ENCODE results near the gene C3orf52.

The C3orf52 gene

DNA sequence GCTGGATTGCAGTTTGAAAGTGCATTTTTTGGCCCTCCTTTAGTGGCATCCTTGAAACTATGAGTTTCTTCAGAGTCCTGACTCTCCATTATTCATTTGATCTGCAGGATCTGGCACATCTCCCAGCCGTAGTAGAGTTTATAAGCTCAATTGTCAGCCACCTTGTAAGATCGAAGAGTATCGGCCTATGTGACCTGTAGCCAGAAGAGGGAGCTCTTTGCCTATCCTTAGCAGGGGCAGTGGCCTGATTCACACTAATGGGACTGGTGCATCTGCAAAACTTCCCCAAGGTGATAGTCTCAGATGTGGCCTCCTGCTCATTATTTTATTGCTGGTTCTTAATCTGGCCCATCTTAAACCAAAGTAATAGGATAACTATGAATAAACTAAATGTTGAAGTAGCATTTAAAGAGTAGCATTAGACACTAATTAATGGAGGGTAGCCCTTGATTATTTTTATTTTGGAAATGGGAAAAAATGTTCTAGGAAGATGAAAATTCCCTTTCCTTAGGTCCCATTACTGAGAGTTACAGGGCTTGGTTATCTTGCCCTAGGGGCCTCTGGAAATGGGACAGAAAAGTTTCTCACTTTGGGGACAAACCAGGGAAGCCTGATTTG is 25.7 kb downstream of the C3orf52 start:
- TF ChIP-seq, protein P1, sequence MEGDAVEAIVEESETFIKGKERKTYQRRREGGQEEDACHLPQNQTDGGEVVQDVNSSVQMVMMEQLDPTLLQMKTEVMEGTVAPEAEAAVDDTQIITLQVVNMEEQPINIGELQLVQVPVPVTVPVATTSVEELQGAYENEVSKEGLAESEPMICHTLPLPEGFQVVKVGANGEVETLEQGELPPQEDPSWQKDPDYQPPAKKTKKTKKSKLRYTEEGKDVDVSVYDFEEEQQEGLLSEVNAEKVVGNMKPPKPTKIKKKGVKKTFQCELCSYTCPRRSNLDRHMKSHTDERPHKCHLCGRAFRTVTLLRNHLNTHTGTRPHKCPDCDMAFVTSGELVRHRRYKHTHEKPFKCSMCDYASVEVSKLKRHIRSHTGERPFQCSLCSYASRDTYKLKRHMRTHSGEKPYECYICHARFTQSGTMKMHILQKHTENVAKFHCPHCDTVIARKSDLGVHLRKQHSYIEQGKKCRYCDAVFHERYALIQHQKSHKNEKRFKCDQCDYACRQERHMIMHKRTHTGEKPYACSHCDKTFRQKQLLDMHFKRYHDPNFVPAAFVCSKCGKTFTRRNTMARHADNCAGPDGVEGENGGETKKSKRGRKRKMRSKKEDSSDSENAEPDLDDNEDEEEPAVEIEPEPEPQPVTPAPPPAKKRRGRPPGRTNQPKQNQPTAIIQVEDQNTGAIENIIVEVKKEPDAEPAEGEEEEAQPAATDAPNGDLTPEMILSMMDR (IDR thresholded peaks at IDR 0.05; ENCODE audit: insufficient read depth, low read length, poor library complexity, severe bottlenecking) = peak; percentile 85
- H3K36me3 ChIP-seq (ENCODE audit: control insufficient read depth, insufficient read depth, low read length) = no peaks in the 10 kb centered on the region
- DNase-seq (ENCODE audit: extremely low read depth, insufficient read length) = peak; percentile 61
- H3K27me3 ChIP-seq (replicated peaks; ENCODE audit: control insufficient read depth, insufficient read depth, low read length) = no peaks in the 10 kb centered on the region
- no peak overlapping the region for H3K4me3 ChIP-seq (replicated peaks; ENCODE audit: low read depth, low read length)

DNA sequence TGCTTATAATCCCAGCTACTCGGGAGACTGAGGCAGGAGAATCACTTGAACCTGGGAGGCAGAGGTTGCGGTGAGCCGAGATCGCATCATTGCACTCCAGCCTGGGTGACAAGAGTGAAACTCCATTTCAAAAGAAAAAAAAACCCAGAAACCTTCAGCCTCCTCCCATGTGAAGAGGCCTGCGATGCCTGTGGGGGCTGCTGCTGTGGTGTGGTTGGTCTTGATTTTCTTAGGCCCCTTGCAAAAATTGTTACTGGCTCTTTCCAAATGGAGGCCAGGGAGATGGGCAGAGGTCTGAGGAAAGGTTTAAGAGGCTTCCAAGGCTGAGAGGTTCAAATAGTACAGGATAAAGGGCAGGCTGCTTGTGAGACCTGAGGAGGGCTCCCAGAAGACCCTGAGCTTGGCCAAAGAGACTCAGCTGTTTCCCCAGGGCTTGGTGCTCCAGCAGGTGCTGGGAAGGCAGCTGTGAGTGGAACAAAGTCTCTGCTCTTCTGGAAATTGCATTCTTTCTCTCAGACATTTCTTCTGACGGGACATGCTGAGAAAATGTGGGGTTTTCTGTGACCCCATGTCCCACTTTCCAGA is 28.5 kb downstream of the C3orf52 start:
- H3K36me3 ChIP-seq (ENCODE audit: control insufficient read depth, insufficient read depth, low read length) = no peaks in the 10 kb centered on the region
- peak; percentile 62 for DNase-seq (ENCODE audit: extremely low read depth, insufficient read length)
- TF ChIP-seq, protein P1 (IDR thresholded peaks at IDR 0.05; ENCODE audit: insufficient read depth, low read length, poor library complexity, severe bottlenecking) = no peak
- H3K27me3 ChIP-seq (replicated peaks; ENCODE audit: control insufficient read depth, insufficient read depth, low read length) = no peaks in the 10 kb centered on the region
- no peak overlapping the region for H3K4me3 ChIP-seq (replicated peaks; ENCODE audit: low read depth, low read length)

DNA sequence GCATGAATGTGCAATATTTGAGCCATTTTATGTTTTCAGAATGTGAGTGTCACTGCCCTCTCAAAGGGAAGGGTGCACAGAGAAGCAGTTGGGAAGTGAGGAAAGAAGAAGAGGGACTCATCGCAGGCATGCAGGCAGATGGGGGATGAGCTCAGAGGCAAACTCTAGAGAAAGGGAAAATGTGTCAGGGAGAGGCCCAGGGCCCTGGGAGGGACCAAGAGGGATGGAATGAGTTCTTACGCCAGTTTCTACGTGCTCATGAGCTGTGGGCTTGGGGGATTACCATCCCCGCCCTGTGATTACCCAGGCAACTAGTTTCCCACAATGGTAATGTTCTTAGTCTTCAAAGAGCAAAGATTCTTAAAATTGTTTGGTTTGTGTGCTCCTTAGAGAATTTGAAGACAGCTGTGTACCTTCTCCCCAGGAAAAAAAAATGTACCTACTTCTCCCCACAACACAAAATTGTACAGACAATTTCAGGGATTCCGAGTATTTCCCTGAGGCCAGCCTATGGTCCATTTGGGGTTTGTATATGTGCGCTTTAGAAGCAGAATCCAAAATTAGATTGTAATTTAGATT is 29.1 kb downstream of the C3orf52 start:
- no peak overlapping the region; the same call in 1 of the 2 replicates for H3K4me3 ChIP-seq (replicated peaks; ENCODE audit: low read depth, low read length)

DNA sequence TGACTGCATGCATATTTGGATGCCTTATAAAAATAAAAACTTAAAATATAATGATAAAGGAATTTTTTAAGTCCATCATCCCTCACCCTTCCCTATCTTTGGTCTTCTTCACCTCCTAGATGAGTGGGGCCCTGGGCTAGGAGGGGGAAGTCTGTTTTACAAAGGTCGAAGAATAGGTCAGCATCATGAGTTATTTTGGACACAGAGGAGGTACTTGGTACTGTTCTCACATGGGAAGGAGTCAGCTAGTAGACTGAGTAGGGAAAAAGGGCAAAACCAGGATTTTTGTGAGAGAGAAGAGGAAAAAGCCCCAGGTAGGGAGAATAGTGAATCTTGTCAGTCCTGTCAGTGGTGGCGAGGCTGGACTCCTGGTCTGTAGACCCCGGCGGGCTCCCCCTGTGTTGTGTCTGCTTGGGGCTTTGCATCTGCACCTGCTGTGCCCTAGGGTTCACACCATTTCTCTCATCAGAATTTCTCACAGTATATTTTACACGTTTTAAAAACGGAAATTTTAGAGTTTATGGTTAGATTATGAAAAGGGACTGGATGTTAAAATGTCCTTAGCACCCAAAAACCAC is 29.7 kb downstream of the C3orf52 start:
- Histone ChIP-seq H3K4me3 (replicated peaks; ENCODE audit: low read depth, low read length) (peak overlapping the region; percentile 32; the same call in 1 of the 2 replicates), H3K27me3 (replicated peaks; ENCODE audit: control insufficient read depth, insufficient read depth, low read length) (no peaks in the 10 kb centered on the region), H3K36me3 (ENCODE audit: control insufficient read depth, insufficient read depth, low read length) (no peaks in the 10 kb centered on the region)
- TF ChIP-seq, protein P1 (IDR thresholded peaks at IDR 0.05; ENCODE audit: insufficient read depth, low read length, poor library complexity, severe bottlenecking) = no peak
- DNase-seq (ENCODE audit: extremely low read depth, insufficient read length) = no peak

More for the DNA sequence above, 29.1 kb downstream of the C3orf52 start:
- DNase-seq (ENCODE audit: extremely low read depth, insufficient read length) = peak; percentile 69
- H3K27me3 ChIP-seq (replicated peaks; ENCODE audit: control insufficient read depth, insufficient read depth, low read length) = no peaks in the 10 kb centered on the region
- TF ChIP-seq, protein P1 (IDR thresholded peaks at IDR 0.05; ENCODE audit: insufficient read depth, low read length, poor library complexity, severe bottlenecking) = no peak
- no peaks in the 10 kb centered on the region for H3K36me3 ChIP-seq (ENCODE audit: control insufficient read depth, insufficient read depth, low read length)

DNA sequence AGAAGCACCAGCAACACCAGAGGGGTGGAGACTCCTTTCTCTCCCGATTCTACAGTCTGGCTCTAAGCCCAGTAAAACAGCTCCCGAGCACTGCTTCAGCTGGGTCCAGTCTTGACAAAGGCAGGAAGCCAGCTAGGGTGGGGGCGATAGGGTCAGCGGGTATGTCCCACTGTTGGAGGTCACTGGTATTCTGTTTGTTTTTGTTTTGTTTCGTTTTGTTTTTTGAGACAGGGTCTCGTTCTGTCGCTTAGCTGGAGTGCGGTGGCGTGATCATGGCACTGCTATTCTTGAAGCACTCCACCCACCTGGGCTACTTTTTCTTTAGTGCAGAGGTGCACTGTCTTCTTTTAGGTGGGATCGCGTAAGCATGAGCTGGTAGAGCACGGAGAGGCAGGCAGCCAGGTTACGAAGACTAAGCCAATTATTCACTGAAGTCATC is 30.6 kb downstream of the C3orf52 start:
- H3K36me3 ChIP-seq (ENCODE audit: control insufficient read depth, insufficient read depth, low read length) = peaks cover 5% of the 10 kb centered on the region
- H3K4me3 ChIP-seq (replicated peaks; ENCODE audit: low read depth, low read length) = peak overlapping the region; percentile 36
- DNase-seq (ENCODE audit: extremely low read depth, insufficient read length) = no peak
- no peaks in the 10 kb centered on the region for H3K27me3 ChIP-seq (replicated peaks; ENCODE audit: control insufficient read depth, insufficient read depth, low read length)
- TF ChIP-seq, protein P1 (IDR thresholded peaks at IDR 0.05; ENCODE audit: insufficient read depth, low read length, poor library complexity, severe bottlenecking) = no peak

Data from GM06990 (cell line).